ENCODE data around the gene ZNF285. TPM values are rescaled to one million over a fixed set of nuclear protein-coding genes. Genes with fewer than 3 reads are reported as not detected.
"Not testable (repeated sequence)": the region's sequence is repeated elsewhere in the genome, so short reads cannot be mapped to it uniquely, and the experiment has no call there.

Gene ZNF285
- total and polyA plus RNA-seq, 4 experiments from 2014 or later = 0.49 to 2.2 (median 1.4) TPM

DNA sequence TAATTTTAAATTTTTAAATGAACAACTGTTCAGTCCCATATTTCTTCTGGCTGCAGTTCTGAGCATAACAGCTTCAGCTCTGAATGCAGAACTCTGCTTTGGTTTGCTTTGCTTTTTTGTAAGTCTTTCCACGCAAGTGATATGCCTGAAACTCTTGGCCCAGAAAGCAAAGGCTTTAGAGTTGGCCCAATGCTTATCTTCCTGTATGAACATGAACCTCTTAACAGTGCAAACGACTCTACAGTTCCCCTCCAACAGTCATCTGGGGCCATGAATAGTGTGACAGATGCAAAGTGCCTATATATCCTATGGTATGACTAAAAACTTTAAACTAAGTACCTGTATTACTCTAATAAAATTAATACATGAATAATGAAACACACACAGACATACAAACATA, 59.6 kb downstream of the ZNF285 start:
- Mint-ChIP-seq H3K27me3 (no peaks in the 10 kb centered on the region), H3K27ac (no peak overlapping the region), H3K4me1 (no peaks in the 10 kb centered on the region), H3K4me3 (no peak overlapping the region), H3K9me3 (peaks cover 3 to 71% (median 32%) of the 10 kb centered on the region in 8 donors), H3K36me3 (peaks cover 5 to 12% of the 10 kb centered on the region in 2 donors)
- CTCF ChIA-PET (ENCODE audit: partially characterized antibody) = no interaction called here
- H3K36me3 ChIP-seq (ENCODE audit: insufficient read depth, low read length) = no peaks in the 10 kb centered on the region
- POLR2A ChIA-PET (ENCODE audit: partially characterized antibody) = no interaction called here
- H3K4me3 ChIP-seq (ENCODE audit: low read length in 2 of 2) = no peak overlapping the region
- no peaks in the 10 kb centered on the region for H3K9me3 ChIP-seq (ENCODE audit: control insufficient read depth in 1 of 2, low read length in 2 of 2)
- no peak for DNase-seq
- intact Hi-C loops (cut with micrococcal nuclease) = no loop called here
- no peaks in the 10 kb centered on the region for H3K27me3 ChIP-seq (ENCODE audit: insufficient read depth, low read length)
- H3K27ac ChIP-seq (ENCODE audit: low read depth, low read length) = no peak overlapping the region
- H3K4me1 ChIP-seq (ENCODE audit: insufficient read depth, low read length) = no peaks in the 10 kb centered on the region

DNA sequence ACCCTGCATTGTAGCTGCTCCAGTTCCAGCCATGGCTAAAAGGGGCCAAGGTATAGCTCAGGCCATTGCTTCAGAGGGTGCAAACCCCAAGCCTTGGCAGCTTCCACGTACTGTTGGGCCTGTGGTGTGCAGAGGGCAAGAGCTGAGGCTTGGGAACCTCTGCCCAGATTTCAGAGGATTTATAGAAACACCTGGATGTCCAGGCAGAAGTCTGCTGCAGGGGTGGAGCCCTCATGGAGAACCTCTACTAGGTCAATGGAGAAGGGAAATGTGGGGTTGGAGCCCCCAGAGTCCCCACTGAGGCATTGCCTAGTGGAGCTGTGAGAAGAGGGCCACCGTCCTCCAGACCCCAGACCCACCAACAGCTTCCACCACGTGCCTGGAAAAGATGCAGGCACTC, 66.8 kb downstream of the ZNF285 start:
- H3K4me1 Mint-ChIP-seq; H3K27ac ChIP-seq (ENCODE audit: low read depth, low read length); POLR2A ChIA-PET (ENCODE audit: partially characterized antibody); H3K36me3 ChIP-seq (ENCODE audit: insufficient read depth, low read length); H3K27me3 Mint-ChIP-seq; DNase-seq; intact Hi-C loops (cut with micrococcal nuclease); H3K4me1 ChIP-seq (ENCODE audit: insufficient read depth, low read length); H3K27ac Mint-ChIP-seq; H3K4me3 Mint-ChIP-seq; H3K4me3 ChIP-seq (ENCODE audit: low read length in 2 of 2); CTCF ChIA-PET (ENCODE audit: partially characterized antibody); H3K27me3 ChIP-seq (ENCODE audit: insufficient read depth, low read length): not testable (repeated sequence)
- H3K9me3 ChIP-seq (ENCODE audit: control insufficient read depth in 1 of 2, low read length in 2 of 2) = peaks cover 0 to 35% of the 10 kb centered on the region in 2 donors
- Mint-ChIP-seq H3K9me3 (peaks cover 8 to 84% (median 63%) of the 10 kb centered on the region in 8 donors), H3K36me3 (peaks cover 16 to 48% of the 10 kb centered on the region in 2 donors)

Other genes with a start within 250 kb of the ZNF285 start
- gene ZNF226, start 236.5 kb downstream of the ZNF285 start, total RNA-seq = 10 to 100 TPM; 51.0 to 55.6 TPM
- gene ZNF226, start 236.5 kb downstream of the ZNF285 start, polyA plus RNA-seq = 10 to 100 TPM; 23.4 to 25.2 TPM
- gene ZNF227, start 189.1 kb downstream of the ZNF285 start, total RNA-seq = 10 to 100 TPM; 51.6 to 54.4 TPM
- gene ZNF227, start 189.1 kb downstream of the ZNF285 start, polyA plus RNA-seq = 10 to 100 TPM in 1 of 2 donors, 1 to 10 TPM in 1; 8.9 to 20.1 TPM
- gene ZNF233, start 141.7 kb downstream of the ZNF285 start, total RNA-seq = under 1 TPM in 1 of 2 experiments, not detected in 1; 0.50 TPM
- gene ZNF233, start 141.7 kb downstream of the ZNF285 start, polyA plus RNA-seq = 1 to 10 TPM in 1 of 2 donors, under 1 TPM in 1; 0.52 to 1.1 TPM
- 10 to 100 TPM; 13.0 to 15.9 TPM for gene ZNF235, start 96.6 kb downstream of the ZNF285 start, total RNA-seq
- 1 to 10 TPM; 1.9 to 5.1 TPM for gene ZNF235, start 96.6 kb downstream of the ZNF285 start, polyA plus RNA-seq
- gene ZNF112, start 44.9 kb downstream of the ZNF285 start, total RNA-seq = under 1 TPM; 0.25 to 0.32 TPM
- gene ZNF112, start 44.9 kb downstream of the ZNF285 start, polyA plus RNA-seq = not detected
- under 1 TPM; 0.58 to 0.69 TPM for gene ZNF229, start 46.9 kb upstream of the ZNF285 start, total RNA-seq
- 1 to 10 TPM in 1 of 2 donors, under 1 TPM in 1; 0.16 to 1.6 TPM for gene ZNF229, start 46.9 kb upstream of the ZNF285 start, polyA plus RNA-seq
- gene ZNF180, start 98.9 kb upstream of the ZNF285 start, total RNA-seq = 10 to 100 TPM; 17.1 to 18.0 TPM
- gene ZNF180, start 98.9 kb upstream of the ZNF285 start, polyA plus RNA-seq = 10 to 100 TPM in 1 of 2 donors, 1 to 10 TPM in 1; 5.2 to 10.8 TPM
- gene CEACAM20, start 128.1 kb upstream of the ZNF285 start, total RNA-seq = not detected
- gene CEACAM20, start 128.1 kb upstream of the ZNF285 start, polyA plus RNA-seq = not detected
- not detected for gene IGSF23, start 212.0 kb upstream of the ZNF285 start, total RNA-seq
- gene IGSF23, start 212.0 kb upstream of the ZNF285 start, polyA plus RNA-seq = not detected
- 1 to 10 TPM; 1.0 to 1.7 TPM for gene PVR, start 242.3 kb upstream of the ZNF285 start, total RNA-seq
- under 1 TPM in 1 of 2 donors, not detected in 1; 0.34 TPM for gene PVR, start 242.3 kb upstream of the ZNF285 start, polyA plus RNA-seq